ENCODE results near the gene KIF1A.

DNA sequence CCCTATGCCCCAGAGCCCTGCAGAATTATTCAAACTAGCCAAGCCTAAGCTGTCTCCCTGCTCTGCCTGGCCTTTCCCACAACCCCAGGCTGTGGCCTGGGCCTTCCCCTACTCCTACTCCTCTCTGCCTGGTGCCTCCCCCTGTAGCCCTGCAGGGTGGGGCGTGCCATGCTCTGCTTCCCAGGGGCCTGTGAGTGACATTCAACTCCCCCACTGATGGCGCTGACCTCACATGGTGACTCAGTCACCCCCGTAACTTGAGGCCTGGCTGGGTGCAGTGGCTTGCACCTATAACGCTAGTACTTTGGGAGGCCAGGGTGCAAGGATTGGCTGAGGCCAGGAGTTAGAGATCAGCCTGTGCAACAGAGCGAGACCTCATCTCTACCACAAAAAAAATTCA, 60.6 kb downstream of the KIF1A start:
- TF ChIP-seq EZH2 (IDR thresholded peaks at IDR 0.05; ENCODE audit: borderline replicate concordance, low read depth, low read length, severe bottlenecking) (no peak), CTCF (IDR thresholded peaks at IDR 0.05; ENCODE audit: extremely low read depth in 1 of 2, insufficient read depth in 1 of 2, low read depth in 1 of 2, low read length in 2 of 2) (no peak), POLR2A (IDR thresholded peaks at IDR 0.05; ENCODE audit: low read depth, low read length) (no peak), POLR2AphosphoS5 (IDR thresholded peaks at IDR 0.05; ENCODE audit: insufficient read depth, low read depth, low read length) (no peak)

Measured in endothelial cell of umbilical vein (primary cell).